ENCODE measurements around the gene LRRC42. TPM values are rescaled to one million over a fixed set of nuclear protein-coding genes. Genes with fewer than 3 reads are reported as not detected.

LRRC42 gene
- total and polyA plus RNA-seq, 2 experiments from 2014 or later: 41.8 to 46.9 TPM

GRCh38 chr1:53943090-53943489, 3.1 kb upstream of the LRRC42 start:
- no peaks in the 10 kb centered on the region for H4K20me1 ChIP-seq (ENCODE audit: insufficient read depth)
- WGBS, 2 experiments (ENCODE audit: low coverage in 1 of 2, low lambda C conversion rate in 2 of 2, missing lambda C conversion rate in 2 of 2): 94 to 95% methylated on average over 6 of the region's 6 CpGs
- no peak overlapping the region for H2AFZ ChIP-seq
- H3K4me1 ChIP-seq (ENCODE audit: insufficient read depth): peaks cover 23% of the 10 kb centered on the region
- in situ Hi-C loops (cut with MboI): no loop called here
- peaks cover 73% of the 10 kb centered on the region for H3K79me2 ChIP-seq (ENCODE audit: insufficient read depth)
- H3K4me3 ChIP-seq: no peak overlapping the region
- H3K4me2 ChIP-seq (ENCODE audit: unreplicated experiment): no peak overlapping the region
- H3K9me2 ChIP-seq (ENCODE audit: insufficient read depth): peaks cover 6% of the 10 kb centered on the region; the same call in 1 of the 2 replicates
- H3K36me3 ChIP-seq (ENCODE audit: low read depth): no peaks in the 10 kb centered on the region
- TF ChIP-seq EZH2 (IDR thresholded peaks at IDR 0.05; ENCODE audit: insufficient read depth, poor library complexity, severe bottlenecking) (no peak), EZH2phosphoT487 (IDR thresholded peaks at IDR 0.05; ENCODE audit: insufficient read depth, low read depth) (no peak)
- H3F3A ChIP-seq (ENCODE audit: insufficient read depth): peaks cover 19% of the 10 kb centered on the region; the same call in 1 of the 2 replicates
- H3K27me3 ChIP-seq (replicated peaks; ENCODE audit: insufficient read depth): no peaks in the 10 kb centered on the region
- no peak for DNase-seq
- no peak overlapping the region for H3K27ac ChIP-seq
- H3K9ac ChIP-seq: no peak overlapping the region
- H3K9me3 ChIP-seq (ENCODE audit: low read depth): no peaks in the 10 kb centered on the region

GRCh38 chr1:53943490-53944043, 2.6 kb upstream of the LRRC42 start:
- Histone ChIP-seq H3K79me2 (ENCODE audit: insufficient read depth) (peaks cover 78% of the 10 kb centered on the region), H3K4me1 (ENCODE audit: insufficient read depth) (peaks cover 23% of the 10 kb centered on the region), H2AFZ (no peak overlapping the region), H3K27me3 (replicated peaks; ENCODE audit: insufficient read depth) (no peaks in the 10 kb centered on the region), H3K9me2 (ENCODE audit: insufficient read depth) (peaks cover 6% of the 10 kb centered on the region; the same call in 1 of the 2 replicates), H3F3A (ENCODE audit: insufficient read depth) (peaks cover 14% of the 10 kb centered on the region; the same call in 1 of the 2 replicates), H3K27ac (no peak overlapping the region), H3K36me3 (ENCODE audit: low read depth) (no peaks in the 10 kb centered on the region), H3K9me3 (ENCODE audit: low read depth) (no peaks in the 10 kb centered on the region), H4K20me1 (ENCODE audit: insufficient read depth) (no peaks in the 10 kb centered on the region), H3K4me3 (no peak overlapping the region), H3K9ac (no peak overlapping the region), H3K4me2 (ENCODE audit: unreplicated experiment) (no peak overlapping the region)
- no peak for DNase-seq
- in situ Hi-C loops (cut with MboI): no loop called here
- 96 to 98% methylated on average over 14 of the region's 14 CpGs for WGBS, 2 experiments (ENCODE audit: low coverage in 1 of 2, low lambda C conversion rate in 2 of 2, missing lambda C conversion rate in 2 of 2)
- no peak for TF ChIP-seq EZH2 (IDR thresholded peaks at IDR 0.05; ENCODE audit: insufficient read depth, poor library complexity, severe bottlenecking)
- TF ChIP-seq EZH2phosphoT487 (IDR thresholded peaks at IDR 0.05; ENCODE audit: insufficient read depth, low read depth): no peak

GRCh38 chr1:53944469-53945182, 1.5 kb upstream of the LRRC42 start:
- TF ChIP-seq EZH2 (IDR thresholded peaks at IDR 0.05; ENCODE audit: insufficient read depth, poor library complexity, severe bottlenecking) (no peak), EZH2phosphoT487 (IDR thresholded peaks at IDR 0.05; ENCODE audit: insufficient read depth, low read depth) (no peak)

GRCh38 chr1:53945183-53945432, 1.0 kb upstream of the LRRC42 start:
- Histone ChIP-seq H3K4me3 (peak overlapping the region; percentile 97), H3K9ac (peak overlapping the region; percentile 95), H2AFZ (peak overlapping the region; percentile 98), H3K27me3 (replicated peaks; ENCODE audit: insufficient read depth) (no peaks in the 10 kb centered on the region), H3K36me3 (ENCODE audit: low read depth) (no peaks in the 10 kb centered on the region), H3K9me2 (ENCODE audit: insufficient read depth) (peaks cover 6% of the 10 kb centered on the region; the same call in 1 of the 2 replicates), H3K27ac (peak overlapping the region; percentile 86), H3K79me2 (ENCODE audit: insufficient read depth) (peaks cover 89% of the 10 kb centered on the region), H3K4me1 (ENCODE audit: insufficient read depth) (peaks cover 25% of the 10 kb centered on the region), H3K9me3 (ENCODE audit: low read depth) (no peaks in the 10 kb centered on the region), H4K20me1 (ENCODE audit: insufficient read depth) (no peaks in the 10 kb centered on the region), H3F3A (ENCODE audit: insufficient read depth) (0 out of 2 replicates have a peak, but pooled peaks cover 3% of the 10 kb centered on the region), H3K4me2 (ENCODE audit: unreplicated experiment) (peak overlapping the region; percentile 92)
- 0% methylated on average over 16 of the region's 16 CpGs for WGBS, 2 experiments (ENCODE audit: low coverage in 1 of 2, low lambda C conversion rate in 2 of 2, missing lambda C conversion rate in 2 of 2)
- in situ Hi-C loops (cut with MboI): no loop called here
- no peak for TF ChIP-seq EZH2phosphoT487 (IDR thresholded peaks at IDR 0.05; ENCODE audit: insufficient read depth, low read depth)
- no peak for TF ChIP-seq EZH2 (IDR thresholded peaks at IDR 0.05; ENCODE audit: insufficient read depth, poor library complexity, severe bottlenecking)
- DNase-seq: peak; percentile 71

More at GRCh38 chr1:53944469-53945182, 1.5 kb upstream of the LRRC42 start:
- H3K27me3 ChIP-seq (replicated peaks; ENCODE audit: insufficient read depth): no peaks in the 10 kb centered on the region
- H3K4me3 ChIP-seq: peak overlapping the region; percentile 97
- H3K9me3 ChIP-seq (ENCODE audit: low read depth): no peaks in the 10 kb centered on the region
- H3F3A ChIP-seq (ENCODE audit: insufficient read depth): peaks cover 7% of the 10 kb centered on the region; the same call in 1 of the 2 replicates
- peak overlapping the region; percentile 92 for H3K4me2 ChIP-seq (ENCODE audit: unreplicated experiment)
- peak overlapping the region; percentile 98 for H2AFZ ChIP-seq
- H3K9ac ChIP-seq: peak overlapping the region; percentile 95
- 57 to 60% methylated on average over 20 of the region's 20 CpGs for WGBS, 2 experiments (ENCODE audit: low coverage in 1 of 2, low lambda C conversion rate in 2 of 2, missing lambda C conversion rate in 2 of 2)
- H3K9me2 ChIP-seq (ENCODE audit: insufficient read depth): peaks cover 6% of the 10 kb centered on the region; the same call in 1 of the 2 replicates
- peak; percentile 51 for DNase-seq
- H3K36me3 ChIP-seq (ENCODE audit: low read depth): no peaks in the 10 kb centered on the region
- in situ Hi-C loops (cut with MboI): no loop called here
- peaks cover 88% of the 10 kb centered on the region for H3K79me2 ChIP-seq (ENCODE audit: insufficient read depth)
- no peaks in the 10 kb centered on the region for H4K20me1 ChIP-seq (ENCODE audit: insufficient read depth)
- peaks cover 25% of the 10 kb centered on the region for H3K4me1 ChIP-seq (ENCODE audit: insufficient read depth)
- peak overlapping the region; percentile 86 for H3K27ac ChIP-seq
